Endometrial microvascular endothelial cells (primary cell): ENCODE data around the gene SYNJ2. TPM values are rescaled to one million over a fixed set of nuclear protein-coding genes. Genes with fewer than 3 reads are reported as not detected.

ENCODE experiments used
- in situ Hi-C: cut with HindIII; loops from 2 replicates; pipeline ENCODE4 v1.10.0; 2017; ENCODE audit warnings: low sequenced_read_pairs, low pct_unique_long_range_greater_than_20kb; ENCODE audit errors: inconsistent ontology term
- total RNA-seq: library from RNA; depleted of rRNA; stranded (reverse); fragments of >200 nt; gene quantifications from one replicate; pipeline ENCODE4 v1.2.3, GENCODE V29; 2015; ENCODE audit errors: inconsistent ontology term

The SYNJ2 gene
- total RNA-seq, 1 donor from 2014 or later = 66.0 TPM

DNA sequence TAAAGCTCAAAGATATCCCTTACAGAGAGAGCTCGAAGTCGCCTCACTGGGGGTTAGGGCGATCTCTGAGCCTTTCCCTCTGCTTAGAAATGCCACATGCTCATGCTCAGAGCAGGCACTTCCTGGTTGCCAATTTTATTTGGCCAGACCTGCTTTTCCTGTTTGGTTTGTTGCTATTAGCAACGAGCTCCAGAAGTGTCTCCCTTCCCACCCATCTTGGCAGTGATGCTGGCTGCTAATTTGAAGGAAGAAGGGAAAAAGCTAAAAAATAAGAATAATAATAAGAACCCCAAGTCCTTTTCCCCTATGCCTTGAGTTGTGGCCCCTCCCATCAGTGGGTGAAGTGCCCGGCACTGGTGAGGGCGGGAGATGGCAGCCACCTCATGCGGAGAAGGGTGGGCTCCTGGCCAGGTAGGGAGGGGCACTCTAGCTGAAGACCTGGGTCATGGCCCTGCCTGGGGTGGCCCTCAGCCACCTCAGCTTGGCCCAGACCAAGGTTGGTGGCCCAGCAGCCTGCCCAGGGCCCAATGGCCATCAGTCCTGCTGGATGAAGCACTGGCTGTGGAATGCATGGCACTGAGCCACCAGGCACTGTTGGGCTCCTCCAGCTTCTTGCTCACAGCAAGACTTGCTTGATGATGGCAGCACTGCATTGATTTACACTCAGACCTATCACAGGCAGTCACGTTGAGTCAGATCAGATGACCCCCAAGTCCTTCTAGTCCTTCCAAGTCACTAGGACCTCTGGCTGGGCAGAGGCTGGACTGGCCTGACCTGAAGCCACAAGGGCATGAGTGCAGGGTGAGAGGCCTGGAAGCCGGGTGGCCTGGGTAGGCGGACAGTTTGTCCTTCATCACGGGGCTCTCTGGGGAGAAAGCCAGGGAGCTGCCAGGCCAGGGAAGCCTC, 79.0 kb downstream of the SYNJ2 start:
- in situ Hi-C loops = no loop called here

GRCh38 chr6:158061361-158061708, 79.7 kb downstream of the SYNJ2 start:
- in situ Hi-C loops = no loop called here

GRCh38 chr6:158061709-158062461, 80.2 kb downstream of the SYNJ2 start:
- in situ Hi-C loops = no loop called here

DNA sequence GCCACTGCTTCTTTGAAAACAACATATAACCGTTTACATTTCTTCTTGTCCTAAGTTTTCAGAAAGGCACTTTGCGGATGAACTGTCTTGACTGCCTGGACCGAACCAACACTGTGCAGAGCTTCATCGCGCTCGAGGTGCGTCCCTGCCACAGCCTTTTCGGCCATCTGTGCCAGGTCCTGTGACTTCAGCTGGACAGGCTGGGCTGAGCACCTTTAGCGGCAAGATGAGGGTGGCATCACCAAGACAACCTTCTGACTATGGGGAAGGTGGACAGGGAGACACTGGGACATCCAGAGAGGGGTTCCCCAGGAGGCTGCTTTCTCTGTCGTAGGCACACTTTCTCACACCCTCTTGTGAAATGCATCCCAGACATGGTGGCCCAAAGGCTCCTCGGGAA, 82.1 kb downstream of the SYNJ2 start:
- in situ Hi-C loops = no loop called here

- in situ Hi-C loops = no loop called here
Observed at GRCh38 chr6:158064725-158065251, 83.1 kb downstream of the SYNJ2 start.

GRCh38 chr6:158066136-158066781, 84.6 kb downstream of the SYNJ2 start:
- in situ Hi-C loops = no loop called here

DNA sequence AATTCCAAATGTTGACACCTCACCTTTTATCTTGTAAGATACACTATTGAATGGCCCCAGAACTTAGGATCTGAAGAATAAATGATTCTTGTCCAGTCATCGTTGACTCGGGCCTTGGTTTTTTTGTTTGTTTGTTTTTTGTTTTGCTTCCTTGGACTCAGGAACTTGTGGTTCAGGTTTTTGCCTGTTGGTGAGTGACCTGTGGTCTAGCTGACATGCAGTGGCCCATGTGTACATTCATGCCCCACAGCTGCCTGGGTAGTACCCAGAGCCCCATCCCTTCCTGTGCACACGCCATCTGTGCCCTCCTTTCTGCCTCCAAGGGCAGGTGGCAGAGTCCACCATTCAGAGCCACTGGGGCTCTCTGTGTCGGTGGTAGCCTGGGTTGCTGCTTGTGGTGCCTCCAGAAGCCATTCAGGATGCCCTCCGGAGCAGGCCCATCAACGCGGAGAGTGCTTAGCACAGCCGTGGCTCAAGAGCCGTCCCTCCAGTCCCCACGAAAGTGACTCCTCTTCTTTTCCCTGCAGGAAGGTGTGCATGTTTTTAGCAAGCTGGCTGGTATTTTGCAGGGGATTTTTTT, 85.9 kb downstream of the SYNJ2 start:
- in situ Hi-C loops = no loop called here

GRCh38 chr6:158068156-158068892, 86.7 kb downstream of the SYNJ2 start:
- in situ Hi-C loops = no loop called here

DNA sequence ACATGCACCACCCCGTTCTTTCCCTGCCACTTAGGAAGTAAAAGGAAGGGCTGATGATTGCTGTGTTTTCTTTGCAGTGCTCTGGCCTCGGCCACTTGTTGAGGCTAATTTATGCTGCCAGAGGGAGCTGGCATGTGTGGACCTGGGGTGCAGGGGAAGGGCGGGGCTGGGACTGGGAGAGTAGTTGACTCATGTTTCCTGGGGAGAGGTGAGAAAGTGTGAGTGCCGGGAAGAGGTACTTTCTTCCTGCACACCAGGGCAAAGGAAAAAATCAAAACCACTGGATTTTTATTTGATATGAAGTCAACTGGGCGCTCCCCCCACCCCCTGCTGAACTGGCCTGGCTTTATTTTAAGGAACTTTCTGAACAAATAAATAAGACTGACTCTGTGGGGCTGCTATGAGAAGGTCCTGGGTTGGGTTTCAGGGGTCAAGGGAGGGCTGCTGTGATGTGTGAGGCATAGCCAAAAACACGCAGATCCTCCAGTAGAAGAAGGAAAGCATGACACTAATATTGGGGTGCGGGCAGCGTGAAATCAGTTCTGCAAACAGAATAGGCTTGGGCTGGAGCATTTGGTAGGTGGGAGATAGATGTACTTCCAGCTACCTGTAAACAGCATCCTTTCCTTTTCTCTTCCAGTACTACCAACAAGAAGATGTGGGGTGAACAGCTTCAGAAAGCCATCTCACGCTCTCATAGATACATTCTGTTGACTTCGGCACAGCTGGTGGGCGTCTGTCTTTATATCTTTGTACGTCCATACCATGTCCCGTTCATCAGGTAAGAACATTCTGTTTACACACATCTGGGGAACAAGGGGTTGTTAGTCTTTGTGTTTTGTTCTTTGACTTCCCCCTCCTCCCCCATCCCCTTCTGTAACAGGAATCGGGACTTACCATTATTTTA, 87.5 kb downstream of the SYNJ2 start:
- in situ Hi-C loops = no loop called here

GRCh38 chr6:158069800-158070195, 88.1 kb downstream of the SYNJ2 start:
- in situ Hi-C loops = no loop called here

- in situ Hi-C loops = no loop called here
Observed at GRCh38 chr6:158070513-158070912, 88.8 kb downstream of the SYNJ2 start.

DNA sequence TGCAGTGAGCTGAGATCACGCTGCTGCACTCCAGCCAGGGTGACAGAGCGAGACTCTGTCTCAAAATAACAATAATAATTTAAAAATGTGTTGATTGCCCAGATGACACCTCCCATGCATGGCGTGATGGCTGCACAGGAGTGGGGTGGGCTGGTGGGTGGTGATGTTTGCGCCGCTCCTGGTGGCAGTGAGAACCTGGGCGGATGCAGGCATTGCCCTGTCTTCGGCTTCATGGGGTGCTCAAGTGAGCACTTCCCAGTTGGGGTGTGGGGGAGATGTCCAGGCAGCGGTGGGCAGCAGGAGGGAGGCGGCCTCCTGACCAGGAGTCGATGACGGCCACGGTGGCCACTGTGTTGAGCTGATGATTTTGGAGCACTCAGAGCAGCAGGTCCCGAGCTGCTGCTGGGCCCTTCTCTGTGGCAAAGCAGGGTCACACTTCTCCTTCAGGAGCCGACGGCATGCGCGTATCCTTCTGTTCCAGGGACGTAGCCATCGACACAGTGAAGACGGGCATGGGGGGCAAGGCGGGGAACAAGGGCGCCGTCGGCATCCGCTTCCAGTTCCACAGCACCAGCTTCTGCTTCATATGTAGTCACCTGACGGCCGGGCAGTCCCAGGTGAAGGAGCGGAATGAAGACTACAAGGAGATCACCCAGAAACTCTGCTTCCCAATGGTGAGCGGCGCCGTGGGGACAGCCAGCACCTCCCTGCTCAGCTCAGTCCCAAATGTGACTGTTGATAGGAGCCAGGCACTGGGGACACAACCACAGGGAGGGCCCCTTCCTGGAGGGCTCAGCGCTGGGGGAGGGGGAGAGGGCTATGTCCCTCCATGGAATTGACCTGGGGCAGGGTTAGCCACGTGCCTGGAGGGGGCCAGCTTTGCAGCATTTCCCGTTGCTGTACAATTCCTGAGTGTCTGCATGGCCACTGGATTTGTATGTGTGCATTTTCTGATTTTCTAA, 89.7 kb downstream of the SYNJ2 start:
- in situ Hi-C loops = no loop called here

GRCh38 chr6:158072083-158072721, 90.5 kb downstream of the SYNJ2 start:
- in situ Hi-C loops = no loop called here

DNA sequence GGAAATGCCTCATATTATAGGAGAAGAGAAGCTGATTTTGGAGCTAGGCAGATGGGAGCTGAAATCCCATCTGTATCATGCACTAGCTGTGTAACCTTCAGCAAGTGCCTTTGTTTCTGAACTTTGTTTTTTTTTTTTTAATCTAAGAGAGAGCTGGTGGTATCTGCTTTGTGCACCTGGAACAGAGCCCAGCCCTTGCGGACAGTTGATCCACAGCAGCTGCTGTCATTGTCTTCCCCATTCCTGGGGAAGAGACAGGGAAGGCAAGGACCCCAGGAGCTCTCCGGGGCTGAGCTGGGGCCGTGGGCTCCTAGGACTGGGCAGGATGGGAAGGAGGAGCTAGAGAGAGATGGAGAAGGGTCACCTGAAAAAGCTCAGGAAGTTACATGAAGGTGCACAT, 92.1 kb downstream of the SYNJ2 start:
- in situ Hi-C loops = no loop called here

GRCh38 chr6:158076548-158076947, 94.9 kb downstream of the SYNJ2 start:
- in situ Hi-C loops = no loop called here

- in situ Hi-C loops = no loop called here
Observed at GRCh38 chr6:158077676-158078075, 96.0 kb downstream of the SYNJ2 start.
